GM18907 (cell line): Measurements from ENCODE around the gene TIGD6.
"Not testable (repeated sequence)": the region's sequence is repeated elsewhere in the genome, so short reads cannot be mapped to it uniquely, and the experiment has no call there.

Experiments
- ATAC-seq: cut with Tn5 transposase; IDR thresholded peaks from one replicate; pipeline ENCODE4 v1.9.1; 2021; ENCODE audit warnings: mild to moderate bottlenecking, moderate library complexity; ENCODE audit not compliant: unreplicated experiment

TIGD6 gene

DNA sequence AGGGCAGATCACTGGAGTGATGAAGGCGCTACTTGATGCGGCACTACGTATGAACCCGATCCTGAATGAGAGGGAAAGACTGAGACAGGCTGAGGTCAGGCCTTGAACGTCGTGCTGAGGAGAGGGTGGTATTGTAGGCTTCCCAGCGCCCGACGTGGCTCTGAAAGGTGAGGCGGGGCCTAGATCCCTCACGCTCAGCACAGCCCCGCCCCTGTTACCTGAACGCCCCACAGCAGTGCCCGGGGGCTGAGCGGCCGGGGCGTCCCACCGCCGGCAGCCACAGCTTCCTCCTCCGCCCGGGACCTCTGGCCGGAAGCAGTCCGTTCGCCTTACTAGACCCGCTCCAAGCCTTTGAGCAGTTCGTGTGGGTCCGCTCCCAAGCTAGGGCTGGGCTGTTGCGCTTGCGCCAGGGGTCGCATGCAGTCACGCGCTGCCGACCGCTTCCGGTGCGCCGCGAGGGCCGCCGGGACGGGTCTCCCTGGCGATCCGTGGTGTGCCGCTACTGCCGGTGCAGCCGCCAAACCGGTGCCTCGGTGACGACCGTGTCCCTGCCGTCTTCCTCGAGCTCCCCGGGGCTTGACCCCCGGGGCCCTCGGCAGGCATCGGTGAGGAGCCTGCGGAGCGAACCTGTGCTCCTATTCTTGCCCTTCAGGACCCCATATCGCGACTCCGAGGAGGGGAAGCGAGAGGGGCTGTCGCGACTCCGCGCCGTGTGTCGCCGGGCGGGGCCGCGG is at the start of gene TIGD6, which contains the start of gene HMGXB3:
TIGD6 (minus strand) TSS at position 399 of the 734 bp plus-strand sequence. CDS start 4,306 bp downstream, outside the sequence.
HMGXB3 (plus strand) TSS at position 484 of the 734 bp plus-strand sequence. CDS start 4,114 bp downstream, outside the sequence.
- peak; percentile 91 for ATAC-seq

DNA sequence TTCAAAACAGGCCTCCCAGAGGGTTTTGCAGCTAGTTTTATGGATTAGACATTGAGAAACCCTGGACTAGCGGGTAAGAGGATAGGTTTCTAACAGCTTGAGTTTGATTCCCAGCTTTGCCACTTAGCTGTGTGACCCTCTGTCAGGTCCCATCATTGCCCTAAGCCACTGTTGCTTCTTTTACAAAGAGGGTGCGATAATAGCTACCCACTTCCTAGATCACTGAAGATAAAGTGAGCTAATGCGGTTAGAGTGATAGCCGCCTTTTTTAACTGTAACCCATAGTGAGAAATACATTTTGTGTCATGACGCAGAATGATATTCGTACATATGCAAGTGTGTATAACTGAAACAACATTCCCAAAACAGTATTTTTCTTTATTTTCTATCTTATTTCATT is 45.6 kb upstream of the TIGD6 start:
- ATAC-seq: no peak

DNA sequence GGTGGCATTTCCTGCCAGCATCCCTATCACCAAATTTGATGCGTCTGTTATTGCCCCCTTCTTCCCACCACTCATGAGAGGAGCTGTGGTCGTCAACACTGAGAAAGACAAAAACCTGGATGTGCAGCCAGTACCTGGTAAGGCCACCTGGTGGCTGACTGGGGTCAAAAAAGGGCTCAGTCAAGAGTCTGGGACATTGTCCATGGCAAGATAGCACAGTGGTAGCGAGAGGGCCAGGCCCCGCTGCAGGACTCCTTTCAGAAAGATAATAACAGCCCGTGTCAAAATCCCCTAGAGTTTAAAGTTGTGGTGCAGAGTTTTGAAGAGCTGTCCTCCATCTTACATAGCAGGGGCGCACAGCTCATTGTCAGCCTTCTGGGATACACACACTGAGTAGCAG is 45.1 kb upstream of the TIGD6 start:
- ATAC-seq: no peak

DNA sequence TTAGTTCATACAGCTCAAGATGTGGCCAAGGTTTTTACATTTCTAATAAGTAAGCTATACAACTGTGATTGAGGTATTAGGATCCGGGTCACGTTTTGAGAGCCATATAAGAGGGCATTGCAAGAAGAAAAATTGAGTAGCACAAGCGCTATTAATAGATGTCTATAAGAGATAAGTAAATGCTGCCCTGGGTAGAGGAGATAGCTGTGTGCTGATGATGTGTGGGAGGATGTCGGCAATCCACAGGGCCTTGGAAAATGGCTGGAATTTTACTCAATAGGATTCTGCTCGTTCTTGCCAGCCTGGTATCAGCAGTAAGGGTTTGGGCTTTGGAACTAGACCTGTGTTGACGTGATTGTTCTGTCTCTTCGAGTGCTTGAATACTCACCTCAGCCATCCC is 44.3 kb upstream of the TIGD6 start:
- no peak for ATAC-seq

DNA sequence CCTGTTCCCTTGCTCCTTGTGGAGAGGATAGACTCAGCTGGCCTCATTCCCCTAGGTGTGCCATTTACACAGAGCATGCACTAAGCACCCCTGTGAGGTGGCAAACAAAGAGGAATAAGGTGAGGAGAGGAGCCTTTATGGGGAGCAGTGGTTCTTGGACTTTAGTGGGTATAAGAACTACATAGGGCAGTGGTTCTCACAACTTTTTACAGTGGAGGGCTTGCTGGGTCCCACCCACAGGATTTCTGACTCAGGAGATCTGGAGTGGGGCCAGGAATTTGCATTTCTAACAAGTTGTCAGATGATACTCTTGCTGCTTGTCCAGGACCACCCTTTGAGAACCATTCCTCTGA is 43.9 kb upstream of the TIGD6 start:
- no peak for ATAC-seq

DNA sequence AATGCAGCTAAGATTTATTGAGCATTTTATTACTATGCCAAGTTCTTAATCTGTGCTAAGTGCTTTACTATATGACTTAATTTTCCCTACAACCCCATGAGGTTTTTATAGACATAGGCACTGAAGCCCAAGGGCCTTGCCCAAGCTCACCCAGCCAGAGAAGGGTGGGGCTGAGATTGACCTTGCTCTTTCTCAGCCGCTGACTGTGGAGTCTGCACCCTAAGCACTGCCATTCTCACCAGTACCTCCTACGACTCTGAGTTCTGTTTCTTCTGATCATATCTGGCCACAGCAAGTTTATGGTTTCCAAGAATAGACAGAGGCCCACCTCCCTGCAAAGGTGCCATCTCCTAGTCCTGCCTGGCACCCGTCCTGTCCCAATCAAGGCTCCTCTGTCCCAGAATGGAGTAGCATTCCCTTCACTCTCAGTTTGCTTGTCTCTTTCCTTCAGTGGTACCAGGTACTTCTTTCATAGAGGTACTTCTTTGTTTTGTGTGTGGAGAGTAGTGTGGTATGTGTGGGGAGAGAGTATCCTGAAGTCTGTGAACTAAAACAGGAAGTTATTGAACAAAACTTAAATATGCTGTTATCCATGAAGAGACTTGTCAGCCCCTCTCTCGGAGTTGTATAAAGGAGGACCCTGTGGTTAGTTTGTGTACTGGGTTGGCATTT is 43.3 kb upstream of the TIGD6 start:
- ATAC-seq: no peak

DNA sequence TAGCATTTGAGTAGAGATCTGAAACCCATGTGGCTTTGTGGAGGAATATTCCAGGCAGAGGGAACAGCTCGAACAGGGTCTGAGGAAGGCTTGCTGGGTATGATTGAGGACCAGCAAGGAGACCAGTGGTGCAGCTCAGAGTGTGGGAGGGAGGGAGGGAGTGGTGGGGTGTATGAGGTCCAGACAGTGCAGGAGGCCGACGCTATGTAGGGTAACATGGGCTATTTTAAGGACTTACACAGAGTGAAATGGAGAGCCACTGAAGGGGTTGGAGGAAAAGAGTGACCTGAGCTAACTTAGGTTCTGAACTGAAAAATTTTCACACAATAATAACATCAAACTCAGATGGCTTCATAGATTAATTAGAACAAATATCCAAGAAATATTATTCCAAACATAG is 42.0 kb upstream of the TIGD6 start:
- ATAC-seq: no peak

DNA sequence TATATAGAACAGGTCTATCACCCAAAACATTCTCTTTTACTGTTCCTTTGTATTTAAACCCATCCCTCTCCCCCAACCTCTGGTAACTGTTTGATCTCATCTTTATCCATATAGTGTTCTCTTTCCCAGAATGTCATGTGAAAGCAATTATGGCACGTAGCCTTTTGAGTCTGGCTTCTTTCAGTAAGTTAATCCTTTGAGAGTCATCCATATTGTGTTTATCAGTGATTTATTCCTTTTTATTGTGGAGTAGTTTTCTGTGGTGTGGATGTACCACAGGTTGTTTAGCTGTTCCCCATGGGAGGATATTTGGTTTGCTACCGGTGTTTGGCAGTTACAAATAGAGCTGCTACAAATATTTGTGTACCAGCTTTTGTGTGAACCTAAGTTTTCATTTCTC is 38.1 kb upstream of the TIGD6 start:
- no peak for ATAC-seq

DNA sequence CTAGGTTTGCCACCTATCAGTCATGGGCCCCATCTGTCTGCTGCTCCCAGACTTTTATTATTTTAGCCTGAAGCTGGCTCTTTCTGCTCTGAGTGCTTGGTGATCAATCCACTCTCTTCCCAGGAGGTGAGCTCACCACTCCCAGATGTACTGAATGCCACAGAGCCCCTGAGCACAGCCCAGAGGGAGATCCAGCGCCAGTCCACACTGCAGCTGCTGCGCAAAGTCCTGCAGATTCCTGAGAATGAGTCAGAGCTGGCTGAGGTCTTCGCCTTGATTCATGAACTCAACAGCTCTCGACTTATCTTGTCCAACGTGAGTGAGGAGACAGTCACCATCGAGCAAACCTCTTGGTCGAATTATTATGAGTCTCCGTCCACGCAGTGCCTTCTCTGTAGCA is 36.1 kb upstream of the TIGD6 start:
- ATAC-seq: no peak

DNA sequence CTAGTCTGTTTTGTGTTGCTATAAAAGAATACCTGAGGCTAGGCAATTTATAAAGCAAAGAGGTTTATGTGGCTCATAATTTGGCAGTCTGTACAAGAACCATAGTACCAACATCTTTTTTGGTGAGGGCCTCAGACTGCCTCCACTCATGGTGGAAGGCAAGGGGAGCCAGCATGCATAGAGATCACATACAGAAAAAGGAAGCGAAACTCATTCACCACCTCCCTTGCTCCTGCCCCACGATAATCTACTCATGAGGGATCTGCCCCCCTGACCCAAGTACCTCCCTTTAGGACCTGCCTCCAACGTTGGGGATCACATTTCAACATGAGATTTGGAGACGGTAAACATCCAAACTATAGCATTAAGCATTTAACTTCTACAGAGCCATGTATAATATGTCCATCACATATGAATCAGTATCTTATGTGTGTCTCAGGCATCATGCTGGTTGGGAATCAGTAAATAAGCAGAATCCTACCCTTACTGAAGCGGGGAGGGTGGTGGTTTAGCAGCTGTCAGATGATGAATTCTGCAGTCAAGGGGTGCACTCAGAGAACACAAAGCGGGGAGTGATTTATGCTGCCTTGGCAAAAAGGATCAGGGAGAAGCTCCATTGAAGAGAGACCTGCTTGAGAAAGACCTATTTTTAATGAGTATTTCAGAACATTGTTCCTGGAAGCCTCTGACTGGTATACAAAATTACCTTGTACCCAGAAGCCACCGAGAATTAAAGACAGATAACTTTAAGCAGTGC is 34.9 kb upstream of the TIGD6 start:
- ATAC-seq: peak; percentile 94

DNA sequence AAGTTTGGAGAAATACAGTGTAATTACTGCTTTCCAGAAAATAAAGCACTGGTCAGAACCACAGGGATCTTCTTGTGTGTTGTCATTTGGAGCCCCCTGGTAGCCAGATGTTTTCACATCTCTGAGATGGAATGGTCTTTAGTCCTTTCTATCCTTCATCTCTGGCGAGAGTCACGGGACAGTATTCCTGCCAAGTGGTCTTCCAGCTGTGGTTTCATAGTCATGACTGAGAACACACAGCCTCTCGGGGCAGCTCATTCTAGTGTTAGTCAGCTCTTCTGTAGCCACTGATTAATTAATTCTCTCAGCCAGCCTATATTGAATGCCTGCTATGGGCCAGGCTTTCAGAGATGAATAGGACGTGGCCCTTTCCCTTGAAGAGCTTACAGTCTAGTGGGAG is 34.2 kb upstream of the TIGD6 start:
- ATAC-seq: no peak

DNA sequence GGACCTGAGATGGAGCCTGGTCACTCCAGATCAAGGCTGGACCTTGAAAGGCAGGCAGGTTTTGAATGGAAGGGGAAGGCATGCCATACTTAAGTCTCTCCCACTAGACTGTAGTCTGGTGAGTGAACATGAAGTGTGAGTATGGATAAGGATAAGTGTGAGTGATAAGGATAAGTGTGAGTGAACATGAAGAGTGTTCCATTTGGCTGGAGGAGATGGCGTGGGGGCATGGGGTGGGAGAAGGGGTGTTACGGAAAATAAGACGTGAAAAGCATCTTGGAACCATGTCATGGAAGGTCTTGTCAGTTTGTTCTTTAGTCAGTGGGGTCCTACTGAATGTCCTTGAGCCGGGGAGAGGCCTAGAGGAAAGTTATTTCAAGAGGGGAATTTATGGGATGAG is 32.9 kb upstream of the TIGD6 start:
- no peak for ATAC-seq

DNA sequence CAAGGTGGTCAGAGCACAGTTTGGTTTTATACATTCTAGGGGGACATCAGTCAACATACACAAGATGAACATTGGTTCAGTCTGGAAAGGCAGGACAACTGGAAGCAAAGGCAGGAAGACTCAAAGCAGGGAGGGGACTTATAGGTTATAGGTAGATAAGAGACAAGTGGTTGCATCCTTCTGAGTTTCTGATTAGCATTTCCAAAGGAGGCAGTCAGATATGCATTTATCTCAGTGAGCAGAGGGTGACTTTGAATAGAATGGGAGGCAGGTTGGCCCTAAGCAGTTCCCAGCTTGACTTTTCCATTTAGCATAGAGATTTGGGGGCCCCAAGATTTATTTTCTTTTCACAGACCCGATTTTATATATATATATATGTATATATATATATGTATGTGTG is 27.6 kb upstream of the TIGD6 start:
- ATAC-seq: not testable (repeated sequence)

DNA sequence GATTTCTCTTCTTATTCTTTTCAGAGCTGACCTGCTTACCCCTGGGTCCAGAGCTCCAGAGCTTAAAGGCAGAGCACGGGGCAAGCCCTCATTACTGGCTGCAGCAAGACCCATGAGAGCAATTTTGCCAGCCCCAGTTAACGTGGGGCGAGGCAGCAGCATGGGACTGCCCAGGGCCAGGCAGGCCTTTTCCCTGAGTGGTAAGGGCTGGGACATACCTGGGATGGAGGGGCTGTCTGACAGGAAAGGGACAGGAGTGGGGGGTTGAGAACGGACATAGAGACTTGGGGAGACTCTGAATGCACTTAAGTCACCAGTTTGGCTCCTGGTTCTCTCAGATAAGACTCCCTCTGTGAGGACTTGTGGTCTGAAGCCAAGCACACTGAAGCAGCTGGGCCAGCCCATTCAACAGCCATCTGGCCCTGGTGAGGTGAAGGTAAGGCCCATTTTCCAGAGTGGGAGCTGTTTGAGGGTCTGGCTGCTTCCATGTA is 26.3 kb upstream of the TIGD6 start:
- no peak for ATAC-seq

DNA sequence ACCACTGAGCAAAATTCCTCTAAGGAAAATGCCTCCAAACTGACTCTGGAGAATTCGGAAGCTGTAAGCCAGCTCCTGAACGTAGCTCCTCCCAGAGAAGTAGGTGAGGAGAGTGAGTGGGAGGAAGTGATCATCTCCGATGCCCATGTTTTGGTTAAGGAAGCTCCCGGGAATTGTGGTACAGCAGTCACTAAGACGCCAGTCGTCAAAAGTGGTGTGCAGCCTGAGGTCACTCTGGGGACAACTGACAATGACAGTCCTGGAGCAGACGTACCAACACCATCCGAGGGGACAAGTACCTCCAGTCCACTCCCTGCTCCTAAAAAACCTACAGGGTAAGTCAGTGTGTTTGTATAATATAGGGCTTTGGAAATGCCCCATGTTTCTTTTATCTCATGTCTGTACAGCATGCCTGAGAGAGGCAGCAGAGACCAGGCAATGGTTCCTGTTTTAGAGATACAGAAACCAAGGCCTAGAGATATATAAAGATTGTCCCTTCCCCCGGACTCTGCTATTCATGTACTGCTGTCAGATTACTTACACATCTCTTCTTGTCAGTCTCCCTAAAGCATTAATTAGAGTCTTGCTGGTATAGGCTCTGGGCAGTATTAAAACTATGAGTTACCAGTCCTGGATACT is 24.0 kb upstream of the TIGD6 start:
- ATAC-seq: no peak

DNA sequence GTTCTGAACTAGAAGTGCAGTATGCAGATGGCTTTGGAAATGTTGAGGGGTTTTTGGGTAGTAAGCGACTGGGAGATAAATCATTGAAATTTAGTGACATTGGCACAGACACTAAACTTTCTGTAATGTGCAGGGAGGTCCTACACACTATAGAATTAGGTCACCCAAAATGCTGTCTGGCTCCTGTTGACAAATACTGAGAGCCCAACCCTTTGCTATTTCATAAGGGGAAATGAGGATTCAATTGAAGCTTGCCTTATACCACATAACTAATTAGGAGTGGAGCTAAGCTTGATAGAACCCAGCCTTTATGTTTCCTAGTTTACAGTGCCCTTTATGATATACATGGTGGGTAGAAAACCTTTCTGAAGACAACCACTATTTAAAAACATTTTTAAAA is 22.7 kb upstream of the TIGD6 start:
- ATAC-seq: no peak

DNA sequence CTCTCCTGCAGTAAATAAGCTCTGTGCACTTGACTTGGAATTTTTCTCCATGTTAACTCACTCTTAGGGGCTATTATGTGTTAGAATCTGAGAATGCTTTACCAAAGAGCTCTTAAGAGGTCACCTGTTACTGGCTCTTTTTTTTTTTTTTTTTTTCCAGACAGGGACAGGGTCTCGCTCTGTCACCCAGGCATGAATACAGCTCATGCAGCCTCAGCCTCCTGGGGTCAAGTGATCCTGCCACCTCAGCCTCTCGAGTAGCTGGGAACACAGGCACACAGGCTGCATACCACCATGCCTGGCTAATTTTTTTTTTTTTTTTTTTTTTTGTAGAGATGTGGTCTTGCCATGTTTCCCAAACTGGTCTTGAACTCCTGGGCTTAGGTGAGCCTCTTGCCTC is 22.2 kb upstream of the TIGD6 start:
- no peak for ATAC-seq

DNA sequence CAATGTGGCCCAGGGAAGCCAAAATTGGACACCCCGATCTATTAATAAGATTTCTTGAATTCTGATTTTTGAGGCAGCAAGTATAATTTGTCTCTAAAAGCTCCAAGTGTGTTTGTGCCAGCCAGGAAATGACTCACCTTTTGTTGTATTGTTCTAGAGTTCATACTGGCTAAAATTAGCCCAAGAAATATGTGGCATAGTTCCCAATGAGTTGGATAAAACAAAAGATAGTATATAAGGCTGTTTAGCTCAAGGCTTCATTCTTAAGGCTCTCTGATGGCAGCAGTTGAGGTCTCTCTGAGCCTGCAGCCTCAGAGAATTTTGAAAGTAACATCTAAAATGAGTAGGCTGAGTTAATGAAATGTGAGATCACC is 21.7 kb upstream of the TIGD6 start:
- no peak for ATAC-seq

DNA sequence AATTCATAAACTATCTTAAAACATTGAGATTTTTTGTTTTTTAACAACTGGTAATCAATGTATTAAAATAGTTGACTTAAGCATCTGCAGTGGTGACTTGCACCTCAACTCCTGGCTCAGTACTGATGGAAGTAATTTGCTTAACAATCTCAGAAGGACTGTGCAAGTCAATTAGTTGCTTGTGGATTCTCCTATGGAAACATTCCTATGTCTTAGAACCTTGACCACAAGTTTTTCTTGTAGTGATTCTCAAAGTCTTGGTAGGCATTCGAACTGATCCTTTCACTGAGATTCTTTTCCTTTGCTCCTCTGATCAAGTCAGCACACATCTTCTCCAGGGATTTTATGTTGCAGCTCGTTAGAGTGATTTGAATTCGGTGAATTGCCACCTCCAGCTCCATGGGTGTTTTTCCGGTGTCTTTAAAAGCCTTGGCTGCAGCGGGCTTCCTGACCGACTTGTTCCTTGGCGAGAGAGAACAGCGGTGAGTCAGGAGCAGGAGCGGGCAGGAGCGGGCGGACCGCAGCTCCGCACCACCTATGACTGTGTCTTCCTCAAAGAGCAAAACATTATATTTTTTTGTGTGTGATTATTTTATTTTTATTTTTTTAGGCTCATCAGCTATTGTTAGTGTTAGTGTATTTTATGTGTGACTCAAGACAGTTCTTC is 21.2 kb upstream of the TIGD6 start:
- no peak for ATAC-seq

DNA sequence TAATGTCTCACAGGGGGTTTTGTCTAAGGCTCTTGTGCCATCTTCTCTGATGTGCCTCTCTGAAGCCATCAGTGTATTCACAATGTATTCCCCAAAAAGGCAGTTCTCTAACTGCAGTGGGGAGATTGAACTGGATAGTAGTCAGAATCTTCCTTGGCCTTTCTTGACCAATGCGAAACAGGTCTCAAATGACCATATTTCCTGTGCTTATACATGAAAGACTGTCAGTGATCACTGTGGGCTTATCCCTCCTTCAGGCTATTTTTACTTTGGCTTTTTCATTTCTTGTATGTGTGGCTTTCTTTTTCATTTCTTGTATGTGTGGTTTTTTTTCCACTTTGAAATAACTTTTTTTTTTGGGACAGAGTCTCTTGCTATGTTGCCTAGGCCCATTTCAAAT is 19.8 kb upstream of the TIGD6 start:
- ATAC-seq: no peak
